ENCODE measurements around the gene SNX15. TPM values are rescaled to one million over a fixed set of nuclear protein-coding genes. Genes with fewer than 3 reads are reported as not detected.

The SNX15 gene
- total and polyA plus RNA-seq, 2 experiments from 2014 or later = 12.9 to 27.3 TPM

Small RNA genes within 50 kb of the gene (microRNA-seq; reads per million reads assigned to microRNA genes)
- not detected for gene MIR6879

Small RNA genes within 50 kb of the gene (small RNA-seq; reads per million reads assigned to genes)
- not detected for gene MIR6879
- not detected for gene SNX15

Other genes starting within 250 kb of the SNX15 start
- gene SF1, start 248.9 kb upstream of the SNX15 start, total RNA-seq = 126 and 163 TPM in 2 replicates
- 138 and 157 TPM in 2 replicates for gene SF1, start 248.9 kb upstream of the SNX15 start, polyA plus RNA-seq
- 7.8 and 23.5 TPM in 2 replicates for gene MAP4K2, start 224.2 kb upstream of the SNX15 start, total RNA-seq
- 9.0 and 13.2 TPM in 2 replicates for gene MAP4K2, start 224.2 kb upstream of the SNX15 start, polyA plus RNA-seq
- 14.1 and 18.6 TPM in 2 replicates for gene MEN1, start 216.9 kb upstream of the SNX15 start, total RNA-seq
- gene MEN1, start 216.9 kb upstream of the SNX15 start, polyA plus RNA-seq = 49.1 and 49.9 TPM in 2 replicates
- gene CDC42BPG, start 182.8 kb upstream of the SNX15 start, total RNA-seq = 6.5 and 8.4 TPM in 2 replicates
- 3.1 and 5.5 TPM in 2 replicates for gene CDC42BPG, start 182.8 kb upstream of the SNX15 start, polyA plus RNA-seq
- gene EHD1, start 148.8 kb upstream of the SNX15 start, total RNA-seq = 44.8 and 52.4 TPM in 2 replicates
- 66.6 and 69.5 TPM in 2 replicates for gene EHD1, start 148.8 kb upstream of the SNX15 start, polyA plus RNA-seq
- gene ATG2A, start 110.2 kb upstream of the SNX15 start, total RNA-seq = 16.4 and 18.1 TPM in 2 replicates
- gene ATG2A, start 110.2 kb upstream of the SNX15 start, polyA plus RNA-seq = 11.7 and 17.0 TPM in 2 replicates
- 15.8 and 16.9 TPM in 2 replicates for gene PPP2R5B, start 102.8 kb upstream of the SNX15 start, total RNA-seq
- 16.2 and 19.5 TPM in 2 replicates for gene PPP2R5B, start 102.8 kb upstream of the SNX15 start, polyA plus RNA-seq
- gene GPHA2, start 91.5 kb upstream of the SNX15 start, total RNA-seq = 2.0 TPM in 1 of 2 replicates, not detected in the other
- not detected in 2 replicates for gene GPHA2, start 91.5 kb upstream of the SNX15 start, polyA plus RNA-seq
- gene MAJIN, start 55.3 kb upstream of the SNX15 start, total RNA-seq = not detected in 2 replicates
- gene MAJIN, start 55.3 kb upstream of the SNX15 start, polyA plus RNA-seq = not detected in 2 replicates
- 0.68 and 1.9 TPM in 2 replicates for gene BATF2, start 30.5 kb upstream of the SNX15 start, total RNA-seq
- 2.6 TPM in 1 of 2 replicates, not detected in the other for gene BATF2, start 30.5 kb upstream of the SNX15 start, polyA plus RNA-seq
- 68.2 and 69.1 TPM in 2 replicates for gene ARL2, start 13.3 kb upstream of the SNX15 start, total RNA-seq
- gene ARL2, start 13.3 kb upstream of the SNX15 start, polyA plus RNA-seq = 126 and 127 TPM in 2 replicates
- 10.8 and 12.2 TPM in 2 replicates for gene SAC3D1, start 13.8 kb downstream of the SNX15 start, total RNA-seq
- gene SAC3D1, start 13.8 kb downstream of the SNX15 start, polyA plus RNA-seq = 18.5 and 23.8 TPM in 2 replicates
- 0.13 and 0.76 TPM in 2 replicates for gene NAALADL1, start 31.1 kb downstream of the SNX15 start, total RNA-seq
- gene NAALADL1, start 31.1 kb downstream of the SNX15 start, polyA plus RNA-seq = not detected in 2 replicates
- gene CDCA5, start 56.6 kb downstream of the SNX15 start, total RNA-seq = 6.4 and 7.9 TPM in 2 replicates
- gene CDCA5, start 56.6 kb downstream of the SNX15 start, polyA plus RNA-seq = 6.4 and 11.8 TPM in 2 replicates
- gene ZFPL1, start 56.8 kb downstream of the SNX15 start, total RNA-seq = 41.0 and 53.1 TPM in 2 replicates
- gene ZFPL1, start 56.8 kb downstream of the SNX15 start, polyA plus RNA-seq = 52.7 and 58.1 TPM in 2 replicates
- 201 and 242 TPM in 2 replicates for gene VPS51, start 68.8 kb downstream of the SNX15 start, total RNA-seq
- 63.5 and 80.0 TPM in 2 replicates for gene VPS51, start 68.8 kb downstream of the SNX15 start, polyA plus RNA-seq
- 124 and 133 TPM in 2 replicates for gene TM7SF2, start 84.4 kb downstream of the SNX15 start, total RNA-seq
- 194 and 209 TPM in 2 replicates for gene TM7SF2, start 84.4 kb downstream of the SNX15 start, polyA plus RNA-seq
- 8.3 and 13.5 TPM in 2 replicates for gene ZNHIT2, start 90.3 kb downstream of the SNX15 start, total RNA-seq
- gene ZNHIT2, start 90.3 kb downstream of the SNX15 start, polyA plus RNA-seq = 22.1 and 23.7 TPM in 2 replicates
- 211 and 264 TPM in 2 replicates for gene FAU, start 94.7 kb downstream of the SNX15 start, total RNA-seq
- gene FAU, start 94.7 kb downstream of the SNX15 start, polyA plus RNA-seq = 434 and 462 TPM in 2 replicates
- gene MRPL49, start 94.9 kb downstream of the SNX15 start, total RNA-seq = 57.6 and 71.0 TPM in 2 replicates
- gene MRPL49, start 94.9 kb downstream of the SNX15 start, polyA plus RNA-seq = 46.2 and 46.8 TPM in 2 replicates
- gene SYVN1, start 107.1 kb downstream of the SNX15 start, total RNA-seq = 27.3 and 27.7 TPM in 2 replicates
- 31.8 and 35.7 TPM in 2 replicates for gene SYVN1, start 107.1 kb downstream of the SNX15 start, polyA plus RNA-seq
- not detected in 2 replicates for gene SPDYC, start 142.8 kb downstream of the SNX15 start, total RNA-seq
- gene SPDYC, start 142.8 kb downstream of the SNX15 start, polyA plus RNA-seq = not detected in 2 replicates
- gene CAPN1, start 154.5 kb downstream of the SNX15 start, total RNA-seq = 115 and 133 TPM in 2 replicates
- 178 and 202 TPM in 2 replicates for gene CAPN1, start 154.5 kb downstream of the SNX15 start, polyA plus RNA-seq
- gene POLA2, start 234.5 kb downstream of the SNX15 start, total RNA-seq = 2.5 and 4.1 TPM in 2 replicates
- gene POLA2, start 234.5 kb downstream of the SNX15 start, polyA plus RNA-seq = 5.0 and 8.0 TPM in 2 replicates

All from hepatocyte (in vitro differentiated cells).